Measurements from ENCODE around the gene EXOC4.

The EXOC4 gene

DNA sequence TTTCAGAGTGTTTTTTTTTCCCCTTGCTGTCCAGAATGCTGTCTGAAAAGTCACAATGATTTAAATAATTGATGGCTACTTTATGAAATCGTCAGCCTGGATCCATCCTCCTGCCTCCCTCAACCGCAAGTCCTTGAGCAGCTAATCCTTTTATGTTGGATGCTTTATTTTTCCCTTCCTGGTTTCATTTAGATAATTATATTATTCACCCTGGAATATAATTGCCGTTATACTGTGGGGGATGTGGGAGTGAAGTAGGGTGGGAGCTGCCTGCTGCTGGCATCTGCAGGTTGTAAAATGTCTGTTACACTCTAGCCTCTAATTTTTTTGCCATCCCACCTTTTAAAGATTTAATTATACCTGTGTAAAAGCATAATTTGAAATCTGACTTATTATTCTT is 583.8 kb downstream of the EXOC4 start:
- DNase-seq (ENCODE audit: low spot score): no peak
- TF ChIP-seq, protein P1, sequence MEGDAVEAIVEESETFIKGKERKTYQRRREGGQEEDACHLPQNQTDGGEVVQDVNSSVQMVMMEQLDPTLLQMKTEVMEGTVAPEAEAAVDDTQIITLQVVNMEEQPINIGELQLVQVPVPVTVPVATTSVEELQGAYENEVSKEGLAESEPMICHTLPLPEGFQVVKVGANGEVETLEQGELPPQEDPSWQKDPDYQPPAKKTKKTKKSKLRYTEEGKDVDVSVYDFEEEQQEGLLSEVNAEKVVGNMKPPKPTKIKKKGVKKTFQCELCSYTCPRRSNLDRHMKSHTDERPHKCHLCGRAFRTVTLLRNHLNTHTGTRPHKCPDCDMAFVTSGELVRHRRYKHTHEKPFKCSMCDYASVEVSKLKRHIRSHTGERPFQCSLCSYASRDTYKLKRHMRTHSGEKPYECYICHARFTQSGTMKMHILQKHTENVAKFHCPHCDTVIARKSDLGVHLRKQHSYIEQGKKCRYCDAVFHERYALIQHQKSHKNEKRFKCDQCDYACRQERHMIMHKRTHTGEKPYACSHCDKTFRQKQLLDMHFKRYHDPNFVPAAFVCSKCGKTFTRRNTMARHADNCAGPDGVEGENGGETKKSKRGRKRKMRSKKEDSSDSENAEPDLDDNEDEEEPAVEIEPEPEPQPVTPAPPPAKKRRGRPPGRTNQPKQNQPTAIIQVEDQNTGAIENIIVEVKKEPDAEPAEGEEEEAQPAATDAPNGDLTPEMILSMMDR (IDR thresholded peaks at IDR 0.05): no peak
- Histone ChIP-seq H3K4me3 (no peak overlapping the region), H3K27ac (no peak overlapping the region)

DNA sequence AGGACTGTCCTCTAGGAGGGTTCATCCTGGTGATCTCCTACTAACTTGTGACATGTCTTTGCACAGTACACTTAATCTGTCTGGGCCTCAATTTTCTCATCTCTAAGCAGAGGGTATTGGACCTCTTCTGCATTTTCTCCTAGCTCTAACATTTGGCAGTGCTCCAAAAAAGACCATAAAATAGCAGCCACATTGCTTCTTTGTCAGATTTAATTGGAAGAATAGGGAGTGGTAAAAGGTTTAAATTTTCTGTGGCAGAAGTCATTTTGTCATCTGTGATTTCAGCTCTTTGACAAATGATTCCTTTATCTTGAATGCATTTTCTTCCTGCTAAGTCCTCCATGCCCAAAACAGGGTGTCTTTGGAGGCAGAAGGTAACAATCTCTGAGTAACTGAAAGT is 584.3 kb downstream of the EXOC4 start:
- Histone ChIP-seq H3K4me3 (no peak overlapping the region), H3K27ac (no peak overlapping the region)
- TF ChIP-seq, protein P1 (IDR thresholded peaks at IDR 0.05): no peak
- no peak for DNase-seq (ENCODE audit: low spot score)

DNA sequence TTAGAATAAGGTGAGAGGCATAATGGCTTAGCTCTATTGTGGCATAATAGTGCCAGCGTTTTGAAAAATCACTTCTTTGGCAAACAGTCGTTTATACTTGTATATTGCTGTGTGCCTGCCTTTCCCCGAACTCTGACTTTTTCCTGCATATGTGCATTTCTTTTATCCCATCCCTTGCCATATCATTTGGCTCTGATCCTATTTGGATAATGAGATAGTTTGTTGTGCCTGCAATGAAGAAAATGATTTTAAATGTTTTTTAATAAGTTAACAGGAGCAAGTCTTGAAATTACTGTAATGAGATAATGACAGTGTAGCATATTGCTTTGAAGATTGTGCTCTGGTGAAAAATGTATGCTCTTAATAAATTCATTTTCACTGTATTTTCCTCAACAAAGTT is 586.2 kb downstream of the EXOC4 start:
- DNase-seq (ENCODE audit: low spot score): no peak
- TF ChIP-seq, protein P1 (IDR thresholded peaks at IDR 0.05): no peak
- Histone ChIP-seq H3K4me3 (no peak overlapping the region), H3K27ac (no peak overlapping the region)

DNA sequence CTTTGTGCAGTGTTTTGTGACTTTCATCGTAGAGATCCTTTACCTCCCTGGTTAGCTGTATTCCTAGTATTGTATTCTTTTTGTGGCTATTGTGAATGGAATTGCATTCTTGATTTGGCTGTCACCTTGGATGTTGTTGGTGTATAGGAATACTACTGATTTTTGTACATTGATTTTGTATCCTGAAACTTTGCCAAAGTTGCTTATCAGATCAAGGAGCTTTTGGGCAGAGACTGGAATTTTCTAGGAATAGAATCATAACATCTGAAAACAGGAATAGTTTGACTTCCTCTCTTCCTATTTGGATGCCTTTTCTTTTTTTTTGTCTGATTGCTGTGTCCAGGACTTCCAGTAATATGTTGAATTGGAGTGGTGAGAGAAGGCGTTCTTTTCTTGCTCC is 590.5 kb downstream of the EXOC4 start:
- Histone ChIP-seq H3K27ac (no peak overlapping the region), H3K4me3 (no peak overlapping the region)
- DNase-seq (ENCODE audit: low spot score): no peak
- TF ChIP-seq, protein P1 (IDR thresholded peaks at IDR 0.05): no peak

DNA sequence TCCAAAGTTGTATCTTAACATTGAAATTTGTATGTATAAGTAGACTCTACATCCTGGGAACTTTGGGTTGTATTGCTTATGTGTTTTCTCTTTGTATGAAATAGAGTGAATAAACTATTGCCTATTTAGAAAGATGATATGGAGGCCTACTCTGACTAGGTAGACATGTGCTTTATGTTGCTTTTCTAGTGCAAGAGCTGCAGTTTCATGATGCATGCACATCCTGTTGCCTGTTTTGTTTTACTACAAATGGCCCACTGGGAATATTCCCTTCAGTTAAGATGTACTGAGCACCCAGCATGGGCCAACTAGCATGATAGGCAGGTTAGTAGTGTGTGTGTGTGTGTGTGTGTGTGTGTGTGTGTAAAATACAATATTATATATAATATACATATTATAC is 592.1 kb downstream of the EXOC4 start:
- Histone ChIP-seq H3K4me3 (no peak overlapping the region), H3K27ac (no peak overlapping the region)
- TF ChIP-seq, protein P1 (IDR thresholded peaks at IDR 0.05): no peak
- no peak for DNase-seq (ENCODE audit: low spot score)

DNA sequence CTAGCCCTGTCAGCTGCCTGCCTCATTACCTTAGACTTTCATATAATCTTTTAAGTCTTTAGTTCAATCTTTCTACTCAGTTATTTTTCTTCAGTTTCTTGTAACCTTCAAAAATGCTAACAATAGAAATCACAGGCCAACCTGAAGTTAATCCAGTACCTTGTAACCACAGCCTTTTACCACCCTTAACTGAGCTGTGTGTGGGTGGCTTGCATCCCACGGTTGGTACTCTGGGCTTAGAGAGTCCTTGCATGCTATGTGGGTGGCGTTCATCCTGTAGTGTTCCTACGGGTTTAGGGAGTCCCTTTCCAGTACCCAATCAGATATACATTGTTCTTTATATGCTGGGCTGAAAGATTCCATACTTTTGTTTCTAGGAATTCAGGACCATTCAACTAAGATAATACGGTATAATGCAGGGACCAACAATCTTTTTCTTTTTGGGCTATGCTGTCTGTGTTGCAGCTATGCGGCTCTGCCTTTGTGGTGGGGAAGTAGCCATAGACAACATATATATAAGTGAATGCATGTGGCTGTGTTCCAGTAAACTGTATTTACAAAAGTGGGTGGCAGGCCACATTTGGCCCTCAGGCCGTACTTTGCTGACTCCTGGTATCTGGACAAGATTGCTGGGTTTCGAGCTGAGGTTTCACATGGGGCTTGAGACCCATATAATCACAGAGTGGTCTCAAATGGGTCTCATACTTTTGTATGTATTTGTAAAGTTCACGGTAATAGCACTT is 593.5 kb downstream of the EXOC4 start:
- H3K27ac ChIP-seq: no peak overlapping the region
- DNase-seq (ENCODE audit: low spot score): no peak
- no peak overlapping the region for H3K4me3 ChIP-seq
- TF ChIP-seq, protein P1 (IDR thresholded peaks at IDR 0.05): no peak

DNA sequence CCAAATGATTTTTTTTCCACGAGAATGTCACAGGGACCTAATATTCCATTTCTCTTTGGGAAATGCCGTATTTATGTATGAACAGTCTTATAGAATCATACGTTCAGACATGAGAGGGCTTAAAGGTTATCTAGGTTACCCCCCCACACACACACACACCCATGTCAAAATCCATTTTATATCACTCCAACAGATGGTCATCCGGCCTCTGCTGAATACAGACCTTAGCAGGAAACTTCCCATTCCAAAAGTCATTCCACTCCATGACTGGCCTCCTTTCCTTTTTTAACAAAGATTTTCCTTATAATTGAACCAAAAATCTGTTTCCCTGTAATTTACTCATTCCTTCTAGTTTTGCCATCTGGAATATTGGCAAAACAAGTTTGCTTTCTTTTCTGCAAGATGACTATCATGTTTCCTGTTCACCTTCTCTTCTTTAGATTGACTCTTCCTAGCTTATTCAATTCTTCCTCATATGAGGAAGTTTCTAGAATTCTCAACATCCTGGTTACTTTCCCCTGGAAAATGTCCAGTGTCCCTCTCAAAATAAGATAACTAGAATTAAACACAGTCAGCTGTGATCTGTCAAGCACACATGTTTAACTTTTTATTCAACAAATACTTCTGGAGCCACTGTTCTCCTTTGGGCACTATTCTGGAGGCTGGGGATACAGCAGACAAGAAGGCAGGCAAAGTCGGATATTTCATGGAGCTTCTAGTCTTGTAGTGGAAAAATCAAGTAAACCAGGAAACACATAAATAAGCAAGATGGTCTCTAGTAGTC is 597.8 kb downstream of the EXOC4 start:
- H3K4me3 ChIP-seq: no peak overlapping the region
- DNase-seq (ENCODE audit: low spot score): no peak
- no peak overlapping the region for H3K27ac ChIP-seq
- TF ChIP-seq, protein P1 (IDR thresholded peaks at IDR 0.05): no peak

Data from coronary artery (tissue), 2 donors.